ENCODE results near the gene MAN2B2.
A peak's percentile ranks its signal among the peaks of the same experiment; 100 is the strongest.

MAN2B2 gene

DNA sequence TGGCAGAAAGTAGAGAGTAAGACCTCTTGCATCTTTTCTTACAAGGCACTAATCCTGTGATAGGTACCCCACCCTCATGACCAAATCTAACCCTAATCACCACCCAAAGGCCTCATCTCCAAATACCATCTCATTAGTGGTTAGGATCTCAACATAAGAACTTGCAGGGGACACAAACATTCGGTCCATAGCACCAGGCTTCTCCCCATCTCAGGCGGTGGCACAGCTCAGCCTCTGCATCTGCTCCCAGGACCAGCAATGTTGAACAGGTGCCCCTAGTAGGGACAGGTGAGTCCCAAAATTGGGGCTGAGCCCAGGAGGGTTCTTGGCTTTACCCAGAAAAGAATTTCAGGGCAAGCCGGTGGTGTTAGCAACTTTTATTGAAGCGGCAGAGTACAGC is 57.1 kb downstream of the MAN2B2 start:
- Histone ChIP-seq H3K27ac (no peak overlapping the region), H3K36me3 (replicated peaks) (no peaks in the 10 kb centered on the region), H3K27me3 (replicated peaks) (no peaks in the 10 kb centered on the region), H3K4me3 (ENCODE audit: low read depth, low read length) (no peak overlapping the region)
- no peak for DNase-seq
- in situ Hi-C loops (cut with HindIII; ENCODE audit: low pct_ligation_motif_present, low sequenced_read_pairs) = no loop called here
- TF ChIP-seq, protein P1, sequence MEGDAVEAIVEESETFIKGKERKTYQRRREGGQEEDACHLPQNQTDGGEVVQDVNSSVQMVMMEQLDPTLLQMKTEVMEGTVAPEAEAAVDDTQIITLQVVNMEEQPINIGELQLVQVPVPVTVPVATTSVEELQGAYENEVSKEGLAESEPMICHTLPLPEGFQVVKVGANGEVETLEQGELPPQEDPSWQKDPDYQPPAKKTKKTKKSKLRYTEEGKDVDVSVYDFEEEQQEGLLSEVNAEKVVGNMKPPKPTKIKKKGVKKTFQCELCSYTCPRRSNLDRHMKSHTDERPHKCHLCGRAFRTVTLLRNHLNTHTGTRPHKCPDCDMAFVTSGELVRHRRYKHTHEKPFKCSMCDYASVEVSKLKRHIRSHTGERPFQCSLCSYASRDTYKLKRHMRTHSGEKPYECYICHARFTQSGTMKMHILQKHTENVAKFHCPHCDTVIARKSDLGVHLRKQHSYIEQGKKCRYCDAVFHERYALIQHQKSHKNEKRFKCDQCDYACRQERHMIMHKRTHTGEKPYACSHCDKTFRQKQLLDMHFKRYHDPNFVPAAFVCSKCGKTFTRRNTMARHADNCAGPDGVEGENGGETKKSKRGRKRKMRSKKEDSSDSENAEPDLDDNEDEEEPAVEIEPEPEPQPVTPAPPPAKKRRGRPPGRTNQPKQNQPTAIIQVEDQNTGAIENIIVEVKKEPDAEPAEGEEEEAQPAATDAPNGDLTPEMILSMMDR (IDR thresholded peaks at IDR 0.05; ENCODE audit: low read depth, low read length, missing control alignments) = no peak

DNA sequence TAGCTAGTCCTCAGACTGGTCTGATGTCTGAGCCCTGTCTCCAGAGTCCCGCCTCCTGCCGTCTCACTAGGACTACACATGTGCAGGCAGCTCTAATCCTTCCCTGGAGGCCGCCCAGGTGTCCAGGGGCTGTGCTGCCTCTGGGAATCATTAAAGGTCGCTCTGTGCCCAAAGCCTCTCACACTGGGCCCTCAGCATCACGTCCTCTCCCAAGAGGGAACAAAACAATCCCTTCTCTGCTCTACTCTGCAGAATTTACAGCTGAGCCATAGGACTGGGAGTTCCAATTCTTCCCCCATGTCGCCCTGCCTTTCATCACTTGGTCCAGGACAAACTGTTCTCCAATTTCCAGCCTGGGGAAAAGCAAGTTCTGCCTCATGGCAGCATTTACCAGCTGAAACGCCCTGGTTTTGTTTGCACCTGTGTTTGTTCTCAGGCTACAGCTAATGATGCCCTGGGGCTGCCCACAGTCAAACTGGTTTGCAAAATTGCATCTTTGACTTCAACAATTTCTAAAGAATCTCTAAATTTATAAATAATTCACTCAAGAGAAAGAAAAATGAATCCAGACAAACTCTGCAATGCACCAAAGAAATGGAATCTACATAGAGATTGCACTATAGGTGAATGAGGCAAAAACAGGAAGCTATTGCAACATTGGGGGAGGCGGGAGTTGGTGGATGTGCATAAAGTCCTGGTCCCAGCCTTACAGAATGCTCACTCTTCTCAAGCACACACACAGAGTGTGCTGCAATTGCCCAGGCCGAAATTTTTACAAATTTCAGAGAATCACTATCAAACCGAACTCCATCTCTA is 58.3 kb downstream of the MAN2B2 start:
- Histone ChIP-seq H3K36me3 (replicated peaks) (no peaks in the 10 kb centered on the region), H3K27me3 (replicated peaks) (no peaks in the 10 kb centered on the region), H3K27ac (no peak overlapping the region), H3K4me3 (ENCODE audit: low read depth, low read length) (no peak overlapping the region)
- DNase-seq = no peak
- in situ Hi-C loops (cut with HindIII; ENCODE audit: low pct_ligation_motif_present, low sequenced_read_pairs) = no loop called here
- TF ChIP-seq, protein P1 (IDR thresholded peaks at IDR 0.05; ENCODE audit: low read depth, low read length, missing control alignments) = no peak

DNA sequence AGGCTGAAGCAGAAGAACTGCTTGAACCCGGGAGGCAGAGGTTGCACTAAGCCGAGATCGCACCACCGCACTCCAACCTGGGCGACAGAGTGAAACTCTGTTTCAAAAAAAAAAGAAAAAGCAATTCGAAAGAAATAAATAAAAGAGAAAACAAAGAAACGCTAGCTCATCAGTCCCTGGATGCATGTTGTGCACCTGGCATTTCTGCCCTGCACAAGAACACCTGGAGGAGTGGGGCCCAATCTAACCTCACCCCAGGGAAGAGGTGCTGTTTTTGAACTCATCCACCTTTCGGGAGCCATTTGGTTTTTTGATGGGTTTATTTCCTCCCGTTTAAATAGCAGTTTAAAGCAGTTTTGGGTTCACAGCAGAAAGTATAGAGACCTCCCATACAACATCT is 59.8 kb downstream of the MAN2B2 start:
- TF ChIP-seq, protein P1 (IDR thresholded peaks at IDR 0.05; ENCODE audit: low read depth, low read length, missing control alignments) = no peak
- Histone ChIP-seq H3K4me3 (ENCODE audit: low read depth, low read length) (no peak overlapping the region), H3K36me3 (replicated peaks) (no peaks in the 10 kb centered on the region), H3K27ac (no peak overlapping the region), H3K27me3 (replicated peaks) (no peaks in the 10 kb centered on the region)
- in situ Hi-C loops (cut with HindIII; ENCODE audit: low pct_ligation_motif_present, low sequenced_read_pairs) = no loop called here
- no peak for DNase-seq

DNA sequence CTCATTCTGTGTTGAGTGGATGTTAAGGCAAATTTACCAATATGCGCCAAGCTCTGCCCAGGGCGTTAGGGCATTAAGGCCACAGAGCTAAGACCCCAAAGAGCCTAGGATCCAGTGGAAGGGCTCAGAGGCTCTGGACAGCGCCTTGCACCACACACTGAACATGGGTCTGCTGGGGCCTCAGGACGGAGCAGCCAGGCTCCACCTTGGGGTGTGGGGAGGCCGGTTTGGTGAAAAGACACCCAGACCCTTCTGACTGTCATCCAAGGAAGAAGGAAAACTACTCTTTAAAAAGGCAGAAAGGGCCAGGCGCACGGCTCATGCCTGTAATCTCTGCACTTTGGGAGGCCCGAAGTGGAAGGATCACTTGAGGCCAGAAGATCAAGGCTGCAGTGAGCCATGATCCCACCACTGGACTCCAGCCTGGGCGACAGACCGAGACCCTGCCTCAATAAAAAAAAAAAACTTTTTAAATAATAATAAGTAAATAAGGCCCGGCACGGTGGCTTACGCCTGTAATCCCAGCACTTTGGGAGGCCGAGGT is 64.2 kb downstream of the MAN2B2 start:
- Histone ChIP-seq H3K36me3 (replicated peaks) (peaks cover 11% of the 10 kb centered on the region), H3K27ac (no peak overlapping the region), H3K27me3 (replicated peaks) (no peaks in the 10 kb centered on the region), H3K4me3 (ENCODE audit: low read depth, low read length) (no peak overlapping the region)
- DNase-seq = no peak
- TF ChIP-seq, protein P1 (IDR thresholded peaks at IDR 0.05; ENCODE audit: low read depth, low read length, missing control alignments) = no peak
- in situ Hi-C loops (cut with HindIII; ENCODE audit: low pct_ligation_motif_present, low sequenced_read_pairs) = no loop called here

DNA sequence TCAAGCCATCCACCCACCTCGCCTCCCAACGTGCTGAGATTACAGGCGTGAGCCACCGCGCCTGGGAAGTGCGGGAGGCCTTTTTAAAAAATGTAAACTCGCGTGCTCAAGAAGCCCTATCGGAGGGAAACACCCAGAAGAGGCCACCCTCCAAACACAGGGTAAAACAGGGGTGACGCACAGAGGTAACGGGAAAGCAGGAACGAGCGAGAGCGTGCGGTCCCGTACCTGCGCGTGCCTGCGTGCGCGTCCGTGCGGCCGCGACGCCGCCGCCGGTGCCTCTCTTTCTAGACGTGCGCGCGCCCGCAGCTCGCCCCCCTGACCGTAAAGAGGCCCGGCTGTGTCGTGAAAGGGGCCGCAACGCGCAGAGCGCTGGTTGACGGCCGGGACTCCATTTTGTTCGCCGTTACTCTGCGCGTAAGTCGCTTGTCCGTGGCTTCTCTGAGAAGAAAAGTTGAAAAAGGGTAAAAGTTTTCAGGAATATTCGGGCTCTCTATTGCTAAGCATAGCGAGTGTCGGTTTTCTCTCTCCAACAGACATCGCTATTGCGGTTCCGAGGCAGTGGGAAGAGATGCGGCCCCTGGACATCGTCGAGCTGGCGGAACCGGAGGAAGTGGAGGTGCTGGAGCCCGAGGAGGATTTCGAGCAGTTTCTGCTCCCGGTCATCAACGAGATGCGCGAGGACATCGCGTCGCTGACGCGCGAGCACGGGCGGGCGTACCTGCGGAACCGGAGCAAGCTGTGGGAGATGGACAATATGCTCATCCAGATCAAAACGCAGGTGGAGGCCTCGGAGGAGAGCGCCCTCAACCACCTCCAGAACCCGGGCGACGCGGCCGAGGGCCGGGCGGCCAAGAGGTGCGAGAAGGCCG is 65.5 kb downstream of the MAN2B2 start, which contains the start of gene MRFAP1:
MRFAP1 (plus strand) TSS at position 394 of the 872 bp plus-strand sequence; CDS start at position 572, 178 bp downstream.
- in situ Hi-C loops (cut with HindIII; ENCODE audit: low pct_ligation_motif_present, low sequenced_read_pairs) = no loop called here

More for the DNA sequence above, 65.5 kb downstream of the MAN2B2 start, which contains the start of gene MRFAP1:
- TF ChIP-seq, protein P1 (IDR thresholded peaks at IDR 0.05; ENCODE audit: low read depth, low read length, missing control alignments) = no peak
- Histone ChIP-seq H3K4me3 (ENCODE audit: low read depth, low read length) (peak within 1 kb of the TSS; percentile 92), H3K27ac (peak within 1 kb of the TSS; percentile 85), H3K27me3 (replicated peaks) (no peaks in the 10 kb centered on the region), H3K36me3 (replicated peaks) (peaks cover 11% of the 10 kb centered on the region)
- DNase-seq = peak; percentile 87
